GM12878 (cell line): ENCODE measurements around the gene MSMB. TPM values are rescaled to one million over a fixed set of nuclear protein-coding genes. Genes with fewer than 3 reads are reported as not detected.

Experiments used
- ATAC-seq: fragments of 200-7000 bp; cut with Tn5 transposase; 3 replicates; pipeline ENCODE4 v1.9.1; 2020; ENCODE audit warnings: mild to moderate bottlenecking, moderate library complexity
- BruUV-seq: library from RNA; stranded (reverse); fragments of 400-500 nt; replicated peaks from 2 replicates; lab custom pipeline; 2021; lab: Mats Ljungman, UMichigan
- CTCF ChIA-PET: fragments of 300-600 bp; sonication (Branson Sonifier 250); formaldehyde crosslinking; extraction: SDS; loops from one replicate; lab custom pipeline; 2021; ENCODE audit warnings: inconsistent platforms; lab: Yijun Ruan, JAX
- POLR2A ChIA-PET: fragments of 350-600 bp; formaldehyde crosslinking; extraction: SDS; loops from one replicate; lab custom pipeline; 2021; ENCODE audit warnings: inconsistent platforms; lab: Charles Lee
- RAD21 ChIA-PET: fragments of 300-600 bp; sonication (Branson Sonifier 250); formaldehyde crosslinking; loops from one replicate; lab custom pipeline; 2023; ENCODE audit warnings: antibody characterized with exemption; ENCODE audit not compliant: unreplicated experiment; lab: Charles Lee
- SMC1A ChIA-PET: fragments of 300-600 bp; sonication (Branson Sonifier 250); formaldehyde crosslinking; loops from one replicate; lab custom pipeline; 2023; ENCODE audit not compliant: unreplicated experiment, uncharacterized antibody; lab: Charles Lee
- DNase-seq: peaks from one replicate; pipeline ENCODE4 v3.0.0-alpha.2; 2011; ENCODE audit warnings: low read depth, low spot score
- FAIRE-seq: peaks from 3 replicates; lab custom pipeline; 2011; peaks lifted over from hg19 to GRCh38; lab: Jason Lieb, UNC
- H2AFZ ChIP-seq: 2 replicates; pipeline ENCODE4 v1.6.0; 2011; ENCODE audit warnings: low read depth, low read length, control low read depth; ENCODE audit not compliant: control insufficient read depth
- H3K27ac ChIP-seq: 2 replicates; pipeline ENCODE4 v1.5.1; 2011; ENCODE audit warnings: control low read depth; ENCODE audit not compliant: control insufficient read depth, insufficient read depth
- H3K27me3 ChIP-seq, 2 experiments: replicated peaks in 1 of 2; 2 replicates each; pipeline versions ENCODE4 v1.6.0 to v1.6.1; 2011; ENCODE audit warnings: low read length in 1 of 2; ENCODE audit not compliant: control insufficient read depth in 2 of 2, insufficient read depth in 2 of 2
- H3K36me3 ChIP-seq, 2 experiments: 2 replicates each; pipeline ENCODE4 v1.5.1; 2011; ENCODE audit warnings: low read length in 1 of 2; ENCODE audit not compliant: control insufficient read depth in 2 of 2, insufficient read depth in 2 of 2
- H3K4me1 ChIP-seq: 2 replicates; pipeline ENCODE4 v1.6.1; 2011; ENCODE audit warnings: mild to moderate bottlenecking, low read length, moderate library complexity, mixed read lengths; ENCODE audit not compliant: control insufficient read depth, insufficient read depth
- H3K4me2 ChIP-seq: 2 replicates; pipeline ENCODE4 v1.6.0; 2011; ENCODE audit warnings: control low read depth; ENCODE audit not compliant: control insufficient read depth, insufficient read depth
- H3K4me3 ChIP-seq: fragments of 200-600 bp; sonication (generic); 2 replicates; pipeline ENCODE4 v1.5.1; 2016
- H3K79me2 ChIP-seq: 2 replicates; pipeline ENCODE4 v1.6.0; 2011; ENCODE audit warnings: low read length; ENCODE audit not compliant: control insufficient read depth, insufficient read depth
- H3K9ac ChIP-seq: 2 replicates; pipeline ENCODE4 v1.8.0; 2011; ENCODE audit warnings: low read length, control low read depth, mixed read lengths; ENCODE audit not compliant: control insufficient read depth, insufficient read depth
- H3K9me3 ChIP-seq: replicated peaks from 3 replicates; pipeline ENCODE4 v1.5.1; 2011; ENCODE audit warnings: mild to moderate bottlenecking, low read length; ENCODE audit not compliant: control insufficient read depth, insufficient read depth
- H4K20me1 ChIP-seq: 2 replicates; pipeline ENCODE4 v1.6.0; 2011; ENCODE audit not compliant: control insufficient read depth, insufficient read depth
- BCLAF1 ChIP-seq: fragments of 450-650 bp; IDR thresholded peaks from 2 replicates; pipeline ENCODE4 v1.6.1; 2017; ENCODE audit warnings: antibody characterized with exemption, mild to moderate bottlenecking, moderate library complexity
- CHD1 ChIP-seq: IDR thresholded peaks from 2 replicates; pipeline ENCODE4 v1.6.1; 2012; ENCODE audit warnings: low read depth, low read length, improper control_type of control experiment
- CREM ChIP-seq: IDR thresholded peaks from 2 replicates; pipeline ENCODE4 v1.6.1; 2014; ENCODE audit warnings: antibody characterized with exemption, low read depth
- POU2F2 ChIP-seq: IDR thresholded peaks from 3 replicates; pipeline ENCODE4 v1.6.1; 2011; ENCODE audit warnings: low read depth, mild to moderate bottlenecking, low read length, borderline replicate concordance
- REST ChIP-seq: IDR thresholded peaks from 2 replicates; pipeline ENCODE4 v1.6.1; 2012; ENCODE audit warnings: mild to moderate bottlenecking, low read depth, low read length
- RUNX3 ChIP-seq: IDR thresholded peaks from 2 replicates; pipeline ENCODE4 v1.6.1; 2012; ENCODE audit warnings: low read length, inconsistent platforms
- SIN3A ChIP-seq: IDR thresholded peaks from 2 replicates; pipeline ENCODE4 v1.6.1; 2012; ENCODE audit warnings: low read depth, low read length, improper control_type of control experiment
- SPI1 ChIP-seq: IDR thresholded peaks from 2 replicates; pipeline ENCODE4 v1.6.1; 2011; ENCODE audit warnings: low read depth, mild to moderate bottlenecking, low read length, moderate library complexity, borderline replicate concordance; ENCODE audit not compliant: insufficient read depth
- YBX1 ChIP-seq: fragments of 450-650 bp; IDR thresholded peaks from 2 replicates; pipeline ENCODE4 v1.6.1; 2016; ENCODE audit warnings: antibody characterized with exemption
- in situ Hi-C: fragments of 300-500 bp; cut with MboI; formaldehyde crosslinking; loops from 9 replicates; pipeline ENCODE4 v1.14.3; 2018; ENCODE audit warnings: mixed read lengths
- intact Hi-C: fragments of 100-400 bp; cut with micrococcal nuclease; formaldehyde crosslinking; loops from one replicate; pipeline ENCODE4 v1.14.2; 2022; ENCODE audit not compliant: unreplicated experiment
- polyA plus RNA-seq, 11 experiments: library from polyadenylated mRNA; depleted of rRNA in 4 of 11; unstranded in 6 of 11; stranded (reverse) in 5 of 11; fragments of >200 nt; fragmentation: Nextera tagmentation in 4 of 11; fragmentation: Illumina TruSeq in 1 of 11; extraction: Ambion mirVana in 4 of 11; extraction: Trizol in 1 of 11; gene quantifications; 1 replicate in 1 of 11; 2 replicates in 10 of 11; pipeline versions ENCODE4 v1.2.1 to v1.2.3, GENCODE V29; 2011 to 2016; ENCODE audit warnings: inconsistent platforms in 2 of 11, missing spikeins in 2 of 11, low read depth in 1 of 11
- total RNA-seq, 4 experiments: library from RNA; depleted of rRNA in 3 of 4; stranded (reverse); fragments of >200 nt in 3 of 4; fragmentation: Illumina TruSeq in 1 of 4; extraction: Trizol in 1 of 4; gene quantifications; 2 replicates each; pipeline versions ENCODE4 v1.2.1 to v1.2.3, GENCODE V29; 2013 to 2021
- TF ChIP-seq, protein P1 (sequence below): fragments of 450-650 bp; IDR thresholded peaks from 2 replicates; pipeline ENCODE4 v1.6.1; 2017; ENCODE audit warnings: low read depth, mild to moderate bottlenecking, moderate library complexity
- TF ChIP-seq, protein P2 (sequence below): fragments of 450-650 bp; IDR thresholded peaks from 2 replicates; pipeline ENCODE4 v1.6.1; 2016; ENCODE audit warnings: mild to moderate bottlenecking
- TF ChIP-seq, protein P3 (sequence below): IDR thresholded peaks from 2 replicates; pipeline ENCODE4 v1.6.1; 2012; ENCODE audit warnings: low read depth, low read length, improper control_type of control experiment

The MSMB gene
- total and polyA plus RNA-seq, 10 of the 15 experiments (the other 5 are each of a cell fraction or from before 2014, with no cell fraction given) = not detected

- TF ChIP-seq BCLAF1 = no peak
- TF ChIP-seq, protein P1, sequence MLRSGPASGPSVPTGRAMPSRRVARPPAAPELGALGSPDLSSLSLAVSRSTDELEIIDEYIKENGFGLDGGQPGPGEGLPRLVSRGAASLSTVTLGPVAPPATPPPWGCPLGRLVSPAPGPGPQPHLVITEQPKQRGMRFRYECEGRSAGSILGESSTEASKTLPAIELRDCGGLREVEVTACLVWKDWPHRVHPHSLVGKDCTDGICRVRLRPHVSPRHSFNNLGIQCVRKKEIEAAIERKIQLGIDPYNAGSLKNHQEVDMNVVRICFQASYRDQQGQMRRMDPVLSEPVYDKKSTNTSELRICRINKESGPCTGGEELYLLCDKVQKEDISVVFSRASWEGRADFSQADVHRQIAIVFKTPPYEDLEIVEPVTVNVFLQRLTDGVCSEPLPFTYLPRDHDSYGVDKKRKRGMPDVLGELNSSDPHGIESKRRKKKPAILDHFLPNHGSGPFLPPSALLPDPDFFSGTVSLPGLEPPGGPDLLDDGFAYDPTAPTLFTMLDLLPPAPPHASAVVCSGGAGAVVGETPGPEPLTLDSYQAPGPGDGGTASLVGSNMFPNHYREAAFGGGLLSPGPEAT = no peak
Measured at GRCh38 chr10:46025406-46025805, 20.7 kb downstream of the MSMB start (continued).

- Histone ChIP-seq H3K27ac (no peak overlapping the region), H3K79me2 (peaks cover 93% of the 10 kb centered on the region), H3K9ac (no peak overlapping the region), H2AFZ (no peak overlapping the region), H3K9me3 (no peaks in the 10 kb centered on the region), H3K4me2 (peak overlapping the region; percentile 35; the same call in 1 of the 2 replicates), H3K4me1 (peaks cover 9% of the 10 kb centered on the region), H3K36me3 (0 out of 4 replicates have a peak, but pooled peaks cover 0 to 3% of the 10 kb centered on the region in 2 experiments), H3K4me3 (no peak overlapping the region), H3K27me3 (no peaks in the 10 kb centered on the region), H4K20me1 (no peaks in the 10 kb centered on the region; the same call in 1 of the 2 replicates)
- ATAC-seq = no peak
- ChIA-PET RAD21 (no interaction called here), POLR2A (no interaction called here), CTCF (interaction anchor here (1.6 to 1.9 kb wide), 2 partner anchors 560 to 775 kb away, joined by 5 to 7 read pairs; no protein-coding TSS in a partner anchor), SMC1A (interaction anchor here (1.6 to 2.7 kb wide), 3 partner anchors 9 to 790 kb away, joined by 4 to 6 read pairs (median 5); no protein-coding TSS in a partner anchor)
- no peak for DNase-seq
- in situ Hi-C loops = loop anchor here (5.0 to 10.0 kb wide), 3 partner anchors 563 to 1020 kb away; partner anchors contain the start of gene ZNF22
- intact Hi-C loops = loop anchor here (5.0 to 10.0 kb wide), 2 partner anchors 560 to 773 kb away; no protein-coding TSS in a partner anchor
- BruUV-seq = no TSS peak
- FAIRE-seq = no peak
- TF ChIP-seq RUNX3 = no peak
- no peak for TF ChIP-seq SPI1
- TF ChIP-seq CHD1 = no peak
- no peak for TF ChIP-seq YBX1
- TF ChIP-seq, protein P2, sequence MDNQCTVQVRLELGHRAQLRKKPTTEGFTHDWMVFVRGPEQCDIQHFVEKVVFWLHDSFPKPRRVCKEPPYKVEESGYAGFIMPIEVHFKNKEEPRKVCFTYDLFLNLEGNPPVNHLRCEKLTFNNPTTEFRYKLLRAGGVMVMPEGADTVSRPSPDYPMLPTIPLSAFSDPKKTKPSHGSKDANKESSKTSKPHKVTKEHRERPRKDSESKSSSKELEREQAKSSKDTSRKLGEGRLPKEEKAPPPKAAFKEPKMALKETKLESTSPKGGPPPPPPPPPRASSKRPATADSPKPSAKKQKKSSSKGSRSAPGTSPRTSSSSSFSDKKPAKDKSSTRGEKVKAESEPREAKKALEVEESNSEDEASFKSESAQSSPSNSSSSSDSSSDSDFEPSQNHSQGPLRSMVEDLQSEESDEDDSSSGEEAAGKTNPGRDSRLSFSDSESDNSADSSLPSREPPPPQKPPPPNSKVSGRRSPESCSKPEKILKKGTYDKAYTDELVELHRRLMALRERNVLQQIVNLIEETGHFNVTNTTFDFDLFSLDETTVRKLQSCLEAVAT = no peak
- no peak for TF ChIP-seq REST
- TF ChIP-seq POU2F2 = no peak
- TF ChIP-seq CREM = no peak
- TF ChIP-seq SIN3A = no peak
- TF ChIP-seq, protein P3, sequence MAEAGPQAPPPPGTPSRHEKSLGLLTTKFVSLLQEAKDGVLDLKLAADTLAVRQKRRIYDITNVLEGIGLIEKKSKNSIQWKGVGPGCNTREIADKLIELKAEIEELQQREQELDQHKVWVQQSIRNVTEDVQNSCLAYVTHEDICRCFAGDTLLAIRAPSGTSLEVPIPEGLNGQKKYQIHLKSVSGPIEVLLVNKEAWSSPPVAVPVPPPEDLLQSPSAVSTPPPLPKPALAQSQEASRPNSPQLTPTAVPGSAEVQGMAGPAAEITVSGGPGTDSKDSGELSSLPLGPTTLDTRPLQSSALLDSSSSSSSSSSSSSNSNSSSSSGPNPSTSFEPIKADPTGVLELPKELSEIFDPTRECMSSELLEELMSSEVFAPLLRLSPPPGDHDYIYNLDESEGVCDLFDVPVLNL = no peak
Measured at GRCh38 chr10:46024948-46025347, 21.1 kb downstream of the MSMB start.
